Measurements from ENCODE around the gene MCUR1. TPM values are rescaled to one million over a fixed set of nuclear protein-coding genes. Genes with fewer than 3 reads are reported as not detected.

Gene MCUR1
- total and polyA plus RNA-seq, 4 experiments from 2014 or later, result 5.9 to 11.6 (median 11.4) TPM

- ChIA-PET CTCF (ENCODE audit: partially characterized antibody) (interaction anchor here (0.5 to 1.3 kb wide), 4 partner anchors 27 to 187 kb away, joined by 3 to 5 read pairs (median 4); no protein-coding TSS in a partner anchor), POLR2A (ENCODE audit: partially characterized antibody) (interaction anchor here (0.7 to 5.5 kb wide), 10 partner anchors 13 to 187 kb away, joined by 3 to 35 read pairs (median 3); partner anchors contain the start of genes NOL7 and RANBP9)
- Histone ChIP-seq H3K4me1 (ENCODE audit: insufficient read depth, low read length) (peaks cover 21% of the 10 kb centered on the region), H3K27ac (ENCODE audit: low read depth, low read length) (no peak overlapping the region), H3K9me3 (ENCODE audit: control insufficient read depth in 1 of 2, low read length in 2 of 2) (no peaks in the 10 kb centered on the region), H3K27me3 (ENCODE audit: insufficient read depth, low read length) (no peaks in the 10 kb centered on the region), H3K36me3 (ENCODE audit: insufficient read depth, low read length) (no peaks in the 10 kb centered on the region), H3K4me3 (ENCODE audit: low read length in 2 of 2) (peak overlapping the region in 1 of 2 donors; percentile 16)
- no peaks in the 10 kb centered on the region for H3K9me3 Mint-ChIP-seq
- no peaks in the 10 kb centered on the region for H3K27me3 Mint-ChIP-seq
- H3K27ac Mint-ChIP-seq, result peak overlapping the region; percentile 20 to 88 (median 40)
- H3K36me3 Mint-ChIP-seq, result no peaks in the 10 kb centered on the region
- H3K4me1 Mint-ChIP-seq, result peaks cover 27 to 54% (median 37%) of the 10 kb centered on the region in 4 donors
- intact Hi-C loops (cut with micrococcal nuclease), result loop anchor here (2.0 to 10.0 kb wide), 2 partner anchors 50 to 308 kb away; no protein-coding TSS in a partner anchor
- peak in 4 of 5 donors; percentile 17 to 44 (median 21) for DNase-seq
- H3K4me3 Mint-ChIP-seq, result peak overlapping the region; percentile 33 to 77 (median 70)
Measured at GRCh38 chr6:13762611-13763441, 51.5 kb downstream of the MCUR1 start.

- Mint-ChIP-seq H3K9me3 (no peaks in the 10 kb centered on the region), H3K27ac (peak overlapping the region in 1 of 7 donors; percentile 57), H3K27me3 (no peaks in the 10 kb centered on the region), H3K4me3 (peak overlapping the region in 2 of 8 donors; percentile 22 to 31), H3K4me1 (peaks cover 21 to 42% (median 30%) of the 10 kb centered on the region in 4 donors), H3K36me3 (no peaks in the 10 kb centered on the region)
- no peak overlapping the region for H3K4me3 ChIP-seq (ENCODE audit: low read length in 2 of 2)
- no peak for DNase-seq
- no peaks in the 10 kb centered on the region for H3K27me3 ChIP-seq (ENCODE audit: insufficient read depth, low read length)
- intact Hi-C loops (cut with micrococcal nuclease), result loop anchor here (2.0 to 10.0 kb wide), 2 partner anchors 49 to 307 kb away; no protein-coding TSS in a partner anchor
- H3K36me3 ChIP-seq (ENCODE audit: insufficient read depth, low read length), result no peaks in the 10 kb centered on the region
- ChIA-PET POLR2A (ENCODE audit: partially characterized antibody) (interaction anchor here (0.9 to 1.0 kb wide), 2 partner anchors 36 to 51 kb away, joined by 3 read pairs; no protein-coding TSS in a partner anchor), CTCF (ENCODE audit: partially characterized antibody) (interaction anchor here (0.7 kb wide), 1 partner anchor 118 kb away, joined by 3 read pairs; no protein-coding TSS in a partner anchor)
- no peak overlapping the region for H3K27ac ChIP-seq (ENCODE audit: low read depth, low read length)
- H3K9me3 ChIP-seq (ENCODE audit: control insufficient read depth in 1 of 2, low read length in 2 of 2), result no peaks in the 10 kb centered on the region
- H3K4me1 ChIP-seq (ENCODE audit: insufficient read depth, low read length), result peaks cover 18% of the 10 kb centered on the region
Measured at GRCh38 chr6:13761361-13762036, 52.9 kb downstream of the MCUR1 start.

- no peaks in the 10 kb centered on the region for H3K9me3 ChIP-seq (ENCODE audit: control insufficient read depth in 1 of 2, low read length in 2 of 2)
- no peak overlapping the region for H3K27ac ChIP-seq (ENCODE audit: low read depth, low read length)
- no peaks in the 10 kb centered on the region for H3K36me3 Mint-ChIP-seq
- H3K36me3 ChIP-seq (ENCODE audit: insufficient read depth, low read length), result no peaks in the 10 kb centered on the region
- peaks cover 18% of the 10 kb centered on the region for H3K4me1 ChIP-seq (ENCODE audit: insufficient read depth, low read length)
- DNase-seq, result no peak
- H3K4me1 Mint-ChIP-seq, result peaks cover 17 to 33% (median 23%) of the 10 kb centered on the region in 4 donors
- peak overlapping the region in 1 of 7 donors; percentile 4 for H3K27ac Mint-ChIP-seq
- ChIA-PET POLR2A (ENCODE audit: partially characterized antibody) (interaction anchor here (0.9 to 3.0 kb wide), 2 partner anchors 49 to 50 kb away, joined by 3 to 13 read pairs; partner anchors contain the start of gene RANBP9), CTCF (ENCODE audit: partially characterized antibody) (interaction anchor here (1.1 to 1.2 kb wide), 2 partner anchors 10 to 186 kb away, joined by 3 to 5 read pairs; partner anchors contain the start of gene SIRT5)
- intact Hi-C loops (cut with micrococcal nuclease), result loop anchor here (10.0 kb wide), 1 partner anchor 306 kb away; no protein-coding TSS in a partner anchor
- no peaks in the 10 kb centered on the region for H3K27me3 ChIP-seq (ENCODE audit: insufficient read depth, low read length)
- H3K9me3 Mint-ChIP-seq, result peaks cover 0 to 2% (median 0%) of the 10 kb centered on the region in 8 donors
- no peak overlapping the region for H3K4me3 ChIP-seq (ENCODE audit: low read length in 2 of 2)
- no peak overlapping the region for H3K4me3 Mint-ChIP-seq
- H3K27me3 Mint-ChIP-seq, result no peaks in the 10 kb centered on the region
Measured at GRCh38 chr6:13760307-13761304, 53.8 kb downstream of the MCUR1 start.

GRCh38 chr6:13759025-13759424 lies 55.3 kb downstream of the MCUR1 start:
- H3K9me3 ChIP-seq (ENCODE audit: control insufficient read depth in 1 of 2, low read length in 2 of 2), result no peaks in the 10 kb centered on the region
- CTCF ChIA-PET (ENCODE audit: partially characterized antibody), result interaction anchor here (1.2 kb wide), 1 partner anchor 28 kb away, joined by 4 read pairs; no protein-coding TSS in a partner anchor
- H3K27me3 Mint-ChIP-seq, result no peaks in the 10 kb centered on the region

GRCh38 chr6:13754644-13755043 lies 59.7 kb downstream of the MCUR1 start:
- H3K36me3 Mint-ChIP-seq, result no peaks in the 10 kb centered on the region
- H3K4me1 Mint-ChIP-seq, result peaks cover 0 to 7% (median 2%) of the 10 kb centered on the region in 4 donors
- H3K36me3 ChIP-seq (ENCODE audit: insufficient read depth, low read length), result no peaks in the 10 kb centered on the region
- no peak overlapping the region for H3K27ac ChIP-seq (ENCODE audit: low read depth, low read length)
- H3K4me1 ChIP-seq (ENCODE audit: insufficient read depth, low read length), result no peaks in the 10 kb centered on the region
- H3K27me3 Mint-ChIP-seq, result no peaks in the 10 kb centered on the region
- H3K9me3 Mint-ChIP-seq, result peaks cover 0 to 2% (median 0%) of the 10 kb centered on the region in 8 donors
- no peaks in the 10 kb centered on the region for H3K9me3 ChIP-seq (ENCODE audit: control insufficient read depth in 1 of 2, low read length in 2 of 2)
- no peak overlapping the region for H3K4me3 Mint-ChIP-seq
- DNase-seq, result no peak
- no peak overlapping the region for H3K4me3 ChIP-seq (ENCODE audit: low read length in 2 of 2)
- H3K27me3 ChIP-seq (ENCODE audit: insufficient read depth, low read length), result no peaks in the 10 kb centered on the region
- intact Hi-C loops (cut with micrococcal nuclease), result no loop called here
- POLR2A ChIA-PET (ENCODE audit: partially characterized antibody), result interaction anchor here (0.6 kb wide), 1 partner anchor 180 kb away, joined by 3 read pairs; no protein-coding TSS in a partner anchor
- CTCF ChIA-PET (ENCODE audit: partially characterized antibody), result no interaction called here
- no peak overlapping the region for H3K27ac Mint-ChIP-seq

More at GRCh38 chr6:13759025-13759424, 55.3 kb downstream of the MCUR1 start:
- no peaks in the 10 kb centered on the region for H3K36me3 Mint-ChIP-seq
- POLR2A ChIA-PET (ENCODE audit: partially characterized antibody), result interaction anchor here (0.7 to 3.0 kb wide), 3 partner anchors 47 to 144 kb away, joined by 3 to 13 read pairs (median 3); partner anchors contain the start of genes NOL7 and RANBP9
- Histone ChIP-seq H3K27ac (ENCODE audit: low read depth, low read length) (no peak overlapping the region), H3K4me3 (ENCODE audit: low read length in 2 of 2) (no peak overlapping the region), H3K36me3 (ENCODE audit: insufficient read depth, low read length) (no peaks in the 10 kb centered on the region), H3K4me1 (ENCODE audit: insufficient read depth, low read length) (peaks cover 18% of the 10 kb centered on the region), H3K27me3 (ENCODE audit: insufficient read depth, low read length) (no peaks in the 10 kb centered on the region)
- H3K4me1 Mint-ChIP-seq, result peaks cover 17 to 30% (median 22%) of the 10 kb centered on the region in 4 donors
- DNase-seq, result no peak
- intact Hi-C loops (cut with micrococcal nuclease), result no loop called here
- peaks cover 0 to 2% (median 0%) of the 10 kb centered on the region in 8 donors for H3K9me3 Mint-ChIP-seq
- peak overlapping the region in 3 of 7 donors; percentile 6 to 15 (median 13) for H3K27ac Mint-ChIP-seq
- H3K4me3 Mint-ChIP-seq, result peak overlapping the region in 1 of 8 donors; percentile 45

- H3K27me3 ChIP-seq (ENCODE audit: insufficient read depth, low read length), result no peaks in the 10 kb centered on the region
- H3K4me1 ChIP-seq (ENCODE audit: insufficient read depth, low read length), result peaks cover 11% of the 10 kb centered on the region
- no peak overlapping the region for H3K4me3 ChIP-seq (ENCODE audit: low read length in 2 of 2)
- Mint-ChIP-seq H3K27ac (peak overlapping the region in 1 of 7 donors; percentile 14), H3K4me3 (no peak overlapping the region), H3K36me3 (peaks cover 0 to 3% of the 10 kb centered on the region in 2 donors), H3K9me3 (peaks cover 0 to 11% (median under 1%) of the 10 kb centered on the region in 8 donors), H3K27me3 (no peaks in the 10 kb centered on the region), H3K4me1 (peaks cover 6 to 15% (median 9%) of the 10 kb centered on the region in 4 donors)
- intact Hi-C loops (cut with micrococcal nuclease), result no loop called here
- no peaks in the 10 kb centered on the region for H3K36me3 ChIP-seq (ENCODE audit: insufficient read depth, low read length)
- CTCF ChIA-PET (ENCODE audit: partially characterized antibody), result interaction anchor here (1.9 kb wide), 1 partner anchor 15 kb away, joined by 5 read pairs; no protein-coding TSS in a partner anchor
- no peak overlapping the region for H3K27ac ChIP-seq (ENCODE audit: low read depth, low read length)
- POLR2A ChIA-PET (ENCODE audit: partially characterized antibody), result interaction anchor here (1.6 kb wide), 1 partner anchor 9 kb away, joined by 3 read pairs; no protein-coding TSS in a partner anchor
- H3K9me3 ChIP-seq (ENCODE audit: control insufficient read depth in 1 of 2, low read length in 2 of 2), result peaks cover 0 to 4% of the 10 kb centered on the region in 2 donors
- no peak for DNase-seq
Measured at GRCh38 chr6:13743736-13744127, 70.6 kb downstream of the MCUR1 start.
